Measurements from ENCODE around the gene APPBP2. TPM values are rescaled to one million over a fixed set of nuclear protein-coding genes. Genes with fewer than 3 reads are reported as not detected.
A peak's percentile ranks its signal among the peaks of the same experiment; 100 is the strongest.
"Not testable (repeated sequence)": the region's sequence is repeated elsewhere in the genome, so short reads cannot be mapped to it uniquely, and the experiment has no call there.

Gene APPBP2
- total and polyA plus RNA-seq, 8 donors, result 4.8 to 55.8 (median 17.0) TPM

- peaks cover 0 to 7% (median 0%) of the 10 kb centered on the region in 4 donors for H3K4me1 ChIP-seq
- H3K36me3 ChIP-seq, result no peaks in the 10 kb centered on the region
- H3K27ac ChIP-seq, result peak overlapping the region in 3 of 5 donors; percentile 57 to 74 (median 65)
- peak overlapping the region in 2 of 4 donors; percentile 31 to 33 for H3K4me3 ChIP-seq
- peaks cover 0 to 7% (median 0%) of the 10 kb centered on the region in 4 donors for H3K9me3 ChIP-seq
- 37 to 67% (median 59%) methylated on average over 8 of the region's 8 CpGs for WGBS, 5 donors
- intact Hi-C loops (cut with DNase I; ENCODE audit: low total_unique reads), result no loop called here
- TF ChIP-seq EP300 (IDR thresholded peaks at IDR 0.05) (no peak), POLR2AphosphoS5 (IDR thresholded peaks at IDR 0.05) (no peak), POLR2A (IDR thresholded peaks at IDR 0.05) (no peak), CTCF (IDR thresholded peaks at IDR 0.05) (no peak)
- H3K27me3 ChIP-seq, result no peaks in the 10 kb centered on the region
- DNase-seq, result no peak
Measured at GRCh38 chr17:60559659-60559994, 33.6 kb upstream of the APPBP2 start.

GRCh38 chr17:60557805-60558204 lies 31.8 kb upstream of the APPBP2 start:
- no peaks in the 10 kb centered on the region for H3K36me3 ChIP-seq
- H3K4me3 ChIP-seq, result no peak overlapping the region
- peaks cover 0 to 7% (median 2%) of the 10 kb centered on the region in 4 donors for H3K9me3 ChIP-seq
- intact Hi-C loops (cut with DNase I; ENCODE audit: low total_unique reads), result no loop called here
- 70 to 89% (median 83%) methylated on average over 2 of the region's 2 CpGs for WGBS, 5 donors
- H3K4me1 ChIP-seq, result peaks cover 0 to 8% (median 0%) of the 10 kb centered on the region in 4 donors
- no peak for DNase-seq
- H3K27ac ChIP-seq, result no peak overlapping the region
- no peaks in the 10 kb centered on the region for H3K27me3 ChIP-seq
- TF ChIP-seq EP300 (IDR thresholded peaks at IDR 0.05), result no peak
- no peak for TF ChIP-seq POLR2A (IDR thresholded peaks at IDR 0.05)
- no peak for TF ChIP-seq POLR2AphosphoS5 (IDR thresholded peaks at IDR 0.05)
- TF ChIP-seq CTCF (IDR thresholded peaks at IDR 0.05), result no peak

GRCh38 chr17:60555786-60556185 lies 29.7 kb upstream of the APPBP2 start:
- DNase-seq, result no peak
- peaks cover 0 to 7% (median 2%) of the 10 kb centered on the region in 4 donors for H3K9me3 ChIP-seq
- H3K4me3 ChIP-seq, result no peak overlapping the region
- WGBS, 5 donors, result 92 to 98% (median 95%) methylated on average over 4 of the region's 4 CpGs
- TF ChIP-seq CTCF (IDR thresholded peaks at IDR 0.05) (no peak), POLR2A (IDR thresholded peaks at IDR 0.05) (no peak), EP300 (IDR thresholded peaks at IDR 0.05) (no peak), POLR2AphosphoS5 (IDR thresholded peaks at IDR 0.05) (no peak)
- intact Hi-C loops (cut with DNase I; ENCODE audit: low total_unique reads), result no loop called here
- no peaks in the 10 kb centered on the region for H3K36me3 ChIP-seq
- no peaks in the 10 kb centered on the region for H3K27me3 ChIP-seq
- H3K4me1 ChIP-seq, result peaks cover 0 to 8% (median 0%) of the 10 kb centered on the region in 4 donors
- H3K27ac ChIP-seq, result no peak overlapping the region

GRCh38 chr17:60554377-60554788 lies 28.3 kb upstream of the APPBP2 start:
- peak; percentile 66 to 77 for DNase-seq
- Histone ChIP-seq H3K4me1 (peaks cover 0 to 8% (median 0%) of the 10 kb centered on the region in 4 donors), H3K27me3 (no peaks in the 10 kb centered on the region), H3K27ac (peak overlapping the region in 4 of 5 donors; percentile 25 to 62 (median 44)), H3K9me3 (peaks cover 0 to 7% (median 2%) of the 10 kb centered on the region in 4 donors), H3K4me3 (no peak overlapping the region), H3K36me3 (no peaks in the 10 kb centered on the region)
- TF ChIP-seq EP300 (IDR thresholded peaks at IDR 0.05) (no peak), POLR2A (IDR thresholded peaks at IDR 0.05) (no peak), POLR2AphosphoS5 (IDR thresholded peaks at IDR 0.05) (peak in 1 of 3 donors; percentile 41), CTCF (IDR thresholded peaks at IDR 0.05) (no peak)
- intact Hi-C loops (cut with DNase I; ENCODE audit: low total_unique reads), result no loop called here
- WGBS, 5 donors, result 12 to 67% (median 32%) methylated on average over 2 of the region's 2 CpGs

GRCh38 chr17:60552255-60552654 lies 26.2 kb upstream of the APPBP2 start:
- H3K27ac ChIP-seq; intact Hi-C loops (cut with DNase I; ENCODE audit: low total_unique reads); H3K27me3 ChIP-seq; H3K4me1 ChIP-seq; H3K36me3 ChIP-seq; H3K4me3 ChIP-seq; H3K9me3 ChIP-seq; DNase-seq: not testable (repeated sequence)
- 91 to 97% (median 94%) methylated on average over 4 to 6 of the region's 13 CpGs for WGBS, 5 donors
